Fibroblast of skin of abdomen (primary cell): ENCODE results near the gene CENPC.
A peak's percentile ranks its signal among the peaks of the same experiment; 100 is the strongest.
"Not testable (repeated sequence)": the region's sequence is repeated elsewhere in the genome, so short reads cannot be mapped to it uniquely, and the experiment has no call there.

Source experiments
- DNase-seq: peaks from one replicate; pipeline ENCODE4 v3.0.0-alpha.2; 2013

Gene CENPC

GRCh38 chr4:67552146-67552792 is 7.0 kb upstream of the CENPC start:
- DNase-seq: not testable (repeated sequence)

GRCh38 chr4:67550857-67551256 is 5.6 kb upstream of the CENPC start:
- no peak for DNase-seq

GRCh38 chr4:67550451-67550850 is 5.1 kb upstream of the CENPC start:
- no peak for DNase-seq

GRCh38 chr4:67549123-67549522 is 3.8 kb upstream of the CENPC start:
- DNase-seq: no peak

- no peak for DNase-seq
Observed at GRCh38 chr4:67546971-67547370, 1.7 kb upstream of the CENPC start.

GRCh38 chr4:67546004-67546356 is 677 bp upstream of the CENPC start:
- DNase-seq: no peak

- DNase-seq: no peak
Observed at GRCh38 chr4:67542076-67542475, 3.2 kb downstream of the CENPC start.

GRCh38 chr4:67539830-67540229 is 5.5 kb downstream of the CENPC start:
- no peak for DNase-seq

GRCh38 chr4:67535280-67535840 is 9.9 kb downstream of the CENPC start:
- DNase-seq: no peak

GRCh38 chr4:67533112-67533511 is 12.2 kb downstream of the CENPC start:
- no peak for DNase-seq

- not testable (repeated sequence) for DNase-seq
Observed at GRCh38 chr4:67532397-67532796, 12.9 kb downstream of the CENPC start.

- no peak for DNase-seq
Observed at GRCh38 chr4:67531379-67531962, 13.8 kb downstream of the CENPC start.

GRCh38 chr4:67524140-67524539 is 21.2 kb downstream of the CENPC start:
- not testable (repeated sequence) for DNase-seq

GRCh38 chr4:67522851-67523671 is 22.2 kb downstream of the CENPC start:
- no peak for DNase-seq

- DNase-seq: no peak
Observed at GRCh38 chr4:67522230-67522629, 23.1 kb downstream of the CENPC start.

- DNase-seq: no peak
Observed at GRCh38 chr4:67521506-67521905, 23.8 kb downstream of the CENPC start.

- DNase-seq: no peak
Observed at GRCh38 chr4:67520141-67520540, 25.2 kb downstream of the CENPC start.

GRCh38 chr4:67512501-67512900 is 32.8 kb downstream of the CENPC start:
- DNase-seq: no peak

- DNase-seq: no peak
Observed at GRCh38 chr4:67500373-67500772, 44.9 kb downstream of the CENPC start.

GRCh38 chr4:67499799-67500198 is 45.5 kb downstream of the CENPC start:
- DNase-seq: no peak

GRCh38 chr4:67483868-67484602 is 61.3 kb downstream of the CENPC start:
- peak; percentile 44 for DNase-seq

GRCh38 chr4:67480810-67481209 is 64.5 kb downstream of the CENPC start:
- no peak for DNase-seq

- no peak for DNase-seq
Observed at GRCh38 chr4:67475155-67475554, 70.1 kb downstream of the CENPC start.
